Endothelial cell (in vitro differentiated cells): Measurements from ENCODE around the gene THSD4. TPM values are rescaled to one million over a fixed set of nuclear protein-coding genes. Genes with fewer than 3 reads are reported as not detected.

Experiments
- DNase-seq: peaks from one replicate; pipeline ENCODE4 v3.0.0; 2021; ENCODE audit warnings: low spot score
- H3K27ac Mint-ChIP-seq: one replicate; pipeline ENCODE4 v1.8.0; 2021; ENCODE audit warnings: mixed read lengths, inconsistent platforms; ENCODE audit not compliant: unreplicated experiment
- H3K27me3 Mint-ChIP-seq: one replicate; pipeline ENCODE4 v1.8.0; 2021; ENCODE audit warnings: mild to moderate bottlenecking, moderate library complexity, mixed read lengths, inconsistent platforms; ENCODE audit not compliant: unreplicated experiment
- H3K36me3 Mint-ChIP-seq: one replicate; pipeline ENCODE4 v1.8.0; 2021; ENCODE audit warnings: mild to moderate bottlenecking, low read depth, mixed read lengths, inconsistent platforms; ENCODE audit not compliant: unreplicated experiment
- H3K4me1 Mint-ChIP-seq: one replicate; pipeline ENCODE4 v1.8.0; 2021; ENCODE audit warnings: mild to moderate bottlenecking, mixed read lengths, inconsistent platforms; ENCODE audit not compliant: unreplicated experiment
- H3K4me3 Mint-ChIP-seq: one replicate; pipeline ENCODE4 v1.8.0; 2021; ENCODE audit warnings: mild to moderate bottlenecking, mixed read lengths, inconsistent platforms; ENCODE audit not compliant: unreplicated experiment
- H3K9me3 Mint-ChIP-seq: one replicate; pipeline ENCODE4 v1.8.0; 2021; ENCODE audit warnings: mixed read lengths, inconsistent platforms; ENCODE audit not compliant: unreplicated experiment
- total RNA-seq: library from RNA; stranded (reverse); fragmentation: NEBNext Ultra II Directional; extraction: Animal tissue kit (Norgen Biotek cat#: 25700); gene quantifications from one replicate; pipeline ENCODE4 v1.2.1, GENCODE V29; 2021; ENCODE audit not compliant: unreplicated experiment
- TF ChIP-seq, protein P1 (sequence below): fragments of 200-600 bp; sonication (generic); IDR thresholded peaks from one replicate; pipeline ENCODE4 v1.5.0; 2021; ENCODE audit warnings: antibody characterized with exemption; ENCODE audit not compliant: unreplicated experiment

THSD4 gene
- total RNA-seq, 1 donor from 2014 or later, result 0.92 TPM

DNA sequence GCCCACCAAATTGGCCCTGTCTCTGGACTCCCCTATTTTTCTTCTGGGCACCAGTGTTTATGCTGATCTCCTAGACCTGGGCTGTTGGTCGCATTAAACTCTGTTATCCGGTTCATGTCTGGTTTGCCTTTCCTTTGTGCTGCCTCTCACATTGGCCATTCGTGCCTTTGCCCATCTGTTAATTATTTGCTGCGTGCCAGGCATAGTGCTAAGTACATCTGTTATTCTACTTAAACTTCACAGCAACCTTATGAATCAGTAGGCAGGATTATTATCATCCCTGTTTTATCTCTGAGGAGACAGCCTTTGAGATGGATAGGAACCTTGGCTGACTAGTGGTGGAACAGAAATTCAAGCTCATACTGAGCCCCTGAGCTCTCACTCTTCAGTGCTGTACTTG is 76.0 kb downstream of the THSD4 start:
- no peaks in the 10 kb centered on the region for H3K36me3 Mint-ChIP-seq
- H3K4me3 Mint-ChIP-seq, result no peak overlapping the region
- TF ChIP-seq, protein P1, sequence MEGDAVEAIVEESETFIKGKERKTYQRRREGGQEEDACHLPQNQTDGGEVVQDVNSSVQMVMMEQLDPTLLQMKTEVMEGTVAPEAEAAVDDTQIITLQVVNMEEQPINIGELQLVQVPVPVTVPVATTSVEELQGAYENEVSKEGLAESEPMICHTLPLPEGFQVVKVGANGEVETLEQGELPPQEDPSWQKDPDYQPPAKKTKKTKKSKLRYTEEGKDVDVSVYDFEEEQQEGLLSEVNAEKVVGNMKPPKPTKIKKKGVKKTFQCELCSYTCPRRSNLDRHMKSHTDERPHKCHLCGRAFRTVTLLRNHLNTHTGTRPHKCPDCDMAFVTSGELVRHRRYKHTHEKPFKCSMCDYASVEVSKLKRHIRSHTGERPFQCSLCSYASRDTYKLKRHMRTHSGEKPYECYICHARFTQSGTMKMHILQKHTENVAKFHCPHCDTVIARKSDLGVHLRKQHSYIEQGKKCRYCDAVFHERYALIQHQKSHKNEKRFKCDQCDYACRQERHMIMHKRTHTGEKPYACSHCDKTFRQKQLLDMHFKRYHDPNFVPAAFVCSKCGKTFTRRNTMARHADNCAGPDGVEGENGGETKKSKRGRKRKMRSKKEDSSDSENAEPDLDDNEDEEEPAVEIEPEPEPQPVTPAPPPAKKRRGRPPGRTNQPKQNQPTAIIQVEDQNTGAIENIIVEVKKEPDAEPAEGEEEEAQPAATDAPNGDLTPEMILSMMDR, result no peak
- DNase-seq, result no peak
- H3K4me1 Mint-ChIP-seq, result no peaks in the 10 kb centered on the region
- no peaks in the 10 kb centered on the region for H3K9me3 Mint-ChIP-seq
- H3K27ac Mint-ChIP-seq, result no peak overlapping the region
- peaks cover under 1% of the 10 kb centered on the region for H3K27me3 Mint-ChIP-seq

DNA sequence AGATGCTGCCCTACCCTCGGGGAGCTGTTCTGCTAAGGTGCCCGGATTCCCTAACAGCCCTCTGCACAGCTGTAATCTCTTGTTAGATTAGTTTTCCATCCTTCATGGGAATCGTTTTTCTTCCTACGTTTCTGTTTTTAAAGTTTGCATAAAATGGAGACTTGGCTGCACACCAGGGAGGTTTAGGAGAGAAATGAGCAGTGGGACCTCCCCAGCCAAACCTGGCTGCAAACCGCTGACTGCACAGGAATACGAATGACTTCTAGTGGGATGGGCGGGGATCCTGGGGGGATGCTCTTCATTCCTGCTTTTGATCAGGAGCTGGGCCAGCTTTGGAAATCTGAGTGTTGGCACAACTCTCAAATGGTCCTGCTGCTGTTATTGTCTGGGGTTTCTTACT is 77.5 kb downstream of the THSD4 start:
- TF ChIP-seq, protein P1, result no peak
- Mint-ChIP-seq H3K4me1 (no peaks in the 10 kb centered on the region), H3K27me3 (peaks cover 3% of the 10 kb centered on the region), H3K4me3 (no peak overlapping the region), H3K36me3 (no peaks in the 10 kb centered on the region), H3K9me3 (no peaks in the 10 kb centered on the region), H3K27ac (no peak overlapping the region)
- DNase-seq, result no peak

DNA sequence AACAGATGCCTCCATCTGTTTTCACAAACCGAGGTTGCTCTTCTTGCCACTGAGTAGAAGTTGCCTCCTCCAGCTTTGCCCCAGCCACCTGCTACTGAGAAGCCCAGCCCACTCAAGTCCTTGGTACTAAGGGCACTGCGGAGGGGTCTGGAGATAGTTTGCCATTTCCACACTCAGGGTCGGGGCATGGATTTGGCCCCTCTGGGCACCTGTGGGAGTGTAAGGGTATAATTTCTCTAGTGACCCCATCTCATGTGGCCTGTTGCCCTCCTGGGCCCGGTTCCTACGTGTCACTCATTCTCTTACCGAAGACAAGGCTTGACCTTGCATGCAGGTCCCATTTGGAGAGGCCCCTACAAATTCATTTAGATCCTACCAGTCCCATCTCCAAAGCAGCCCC is 79.0 kb downstream of the THSD4 start:
- H3K27me3 Mint-ChIP-seq, result peaks cover 3% of the 10 kb centered on the region
- no peaks in the 10 kb centered on the region for H3K9me3 Mint-ChIP-seq
- DNase-seq, result no peak
- no peak overlapping the region for H3K27ac Mint-ChIP-seq
- H3K4me3 Mint-ChIP-seq, result no peak overlapping the region
- H3K36me3 Mint-ChIP-seq, result no peaks in the 10 kb centered on the region
- H3K4me1 Mint-ChIP-seq, result no peaks in the 10 kb centered on the region
- TF ChIP-seq, protein P1, result no peak

DNA sequence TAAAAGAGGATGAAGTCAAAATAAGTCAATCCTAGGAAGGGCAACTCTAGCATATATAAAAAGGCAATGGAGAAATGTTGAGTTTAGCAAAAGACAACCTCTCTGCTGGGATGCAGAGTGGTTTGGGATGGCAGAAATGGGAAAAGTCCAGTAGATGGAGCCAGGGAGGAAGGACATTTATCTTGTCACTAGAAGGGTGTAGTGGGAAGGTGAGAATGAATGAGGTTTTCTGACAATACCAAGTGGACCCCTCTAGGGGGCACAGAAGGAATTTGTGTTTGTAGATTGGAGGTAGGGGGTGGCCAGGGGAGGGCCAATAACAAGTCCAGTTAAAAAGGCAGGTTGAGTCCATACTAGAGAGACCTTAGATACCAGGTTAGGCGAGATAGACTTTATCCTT is 80.0 kb downstream of the THSD4 start:
- H3K36me3 Mint-ChIP-seq, result no peaks in the 10 kb centered on the region
- H3K9me3 Mint-ChIP-seq, result no peaks in the 10 kb centered on the region
- H3K27me3 Mint-ChIP-seq, result peaks cover 3% of the 10 kb centered on the region
- H3K4me3 Mint-ChIP-seq, result no peak overlapping the region
- H3K4me1 Mint-ChIP-seq, result no peaks in the 10 kb centered on the region
- DNase-seq, result no peak
- H3K27ac Mint-ChIP-seq, result no peak overlapping the region
- TF ChIP-seq, protein P1, result no peak

DNA sequence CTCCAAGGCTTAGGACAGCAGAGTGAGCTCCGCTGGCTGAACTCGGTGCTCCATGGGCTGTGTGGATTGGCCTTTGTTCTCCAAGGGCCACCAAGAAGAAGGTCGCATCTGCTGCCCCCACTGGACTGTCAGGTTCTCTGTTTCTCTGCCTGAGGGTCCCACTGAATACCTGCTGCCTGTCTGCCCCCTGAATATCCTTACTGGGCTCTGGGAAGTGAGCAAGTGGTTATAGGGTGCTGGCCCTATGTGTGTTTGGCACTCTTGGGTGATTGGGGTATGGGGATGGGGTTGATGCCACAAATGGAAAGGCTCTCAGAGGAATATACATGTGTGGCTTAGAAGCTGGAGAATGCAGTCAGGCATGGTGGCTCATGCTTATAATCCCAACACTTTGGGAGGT is 82.3 kb downstream of the THSD4 start:
- H3K27ac Mint-ChIP-seq, result no peak overlapping the region
- no peaks in the 10 kb centered on the region for H3K36me3 Mint-ChIP-seq
- H3K27me3 Mint-ChIP-seq, result peaks cover 3% of the 10 kb centered on the region
- no peak overlapping the region for H3K4me3 Mint-ChIP-seq
- H3K4me1 Mint-ChIP-seq, result no peaks in the 10 kb centered on the region
- H3K9me3 Mint-ChIP-seq, result no peaks in the 10 kb centered on the region
- TF ChIP-seq, protein P1, result no peak
- no peak for DNase-seq
